K562 treated with DMSO at 1 percent for 12 hours (cell line): ENCODE measurements around the gene HLTF. TPM values are rescaled to one million over a fixed set of nuclear protein-coding genes. Genes with fewer than 3 reads are reported as not detected.

Experiments
- total RNA-seq: library from RNA; unstranded; fragments of 300-600 nt; gene quantifications from 2 replicates; pipeline ENCODE4 v1.2.3, GENCODE V29; 2022; ENCODE audit not compliant: insufficient read depth

Gene HLTF
- total RNA-seq: 13.5 and 46.4 TPM in 2 replicates

DNA sequence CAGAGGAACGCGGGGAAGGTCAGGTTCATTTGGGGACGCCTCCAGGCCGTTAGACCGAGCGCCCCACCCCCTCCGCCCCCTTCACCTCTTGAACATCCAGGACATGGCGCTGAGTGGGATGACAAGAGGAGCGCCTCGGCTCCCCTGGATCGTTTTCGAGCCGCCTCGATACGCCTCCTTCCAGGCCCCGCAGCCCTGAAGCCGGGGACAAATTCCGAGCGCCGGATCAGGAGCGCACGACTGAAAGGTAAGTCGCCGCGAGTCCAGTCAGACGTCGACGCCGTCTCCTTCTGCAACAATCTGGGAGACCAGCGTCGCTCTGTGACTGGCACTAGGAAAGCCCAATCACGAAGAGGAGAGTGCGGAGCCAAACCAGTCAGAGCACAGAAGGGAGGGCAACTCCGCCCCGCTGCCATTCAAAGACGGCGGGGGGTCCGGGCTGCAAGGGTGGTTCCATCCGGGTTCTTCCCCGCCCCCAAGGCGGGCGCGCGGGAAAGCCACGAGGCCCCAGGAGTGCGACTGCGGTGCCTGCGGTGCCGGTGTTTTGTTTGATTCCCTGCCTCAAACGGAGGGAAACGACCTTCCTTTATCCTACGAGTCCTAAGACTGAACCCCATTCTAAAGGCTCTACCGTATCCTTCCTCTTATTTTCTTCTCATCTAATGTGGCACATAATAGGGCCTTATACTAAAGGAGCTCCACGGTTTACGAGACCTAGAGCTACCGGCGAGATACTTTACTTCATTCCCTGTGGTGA is at the start of gene HLTF:
HLTF (minus strand) TSS at position 302 of the 757 bp plus-strand sequence; CDS start at position 105, 197 bp downstream.

GRCh38 chr3:149129326-149130205 is 43.2 kb upstream of the HLTF start, which contains the start of gene HPS3:
HPS3 (plus strand) TSS chr3:149129638; CDS start chr3:149129724, 86 bp downstream.

GRCh38 chr3:148991219-148992026 is 94.9 kb downstream of the HLTF start, which contains the start of gene GYG1:
GYG1 (plus strand) TSS chr3:148991540; CDS start chr3:148991641, 101 bp downstream.

Other genes starting within 250 kb of the HLTF start
- gene CPA3, start 221.2 kb downstream of the HLTF start, total RNA-seq: not detected in 2 replicates
- 13.4 and 17.6 TPM in 2 replicates for gene GYG1, start 95.0 kb downstream of the HLTF start, total RNA-seq
- 6.5 and 15.4 TPM in 2 replicates for gene HPS3, start 43.1 kb upstream of the HLTF start, total RNA-seq
- not detected in 2 replicates for gene CP, start 135.3 kb upstream of the HLTF start, total RNA-seq
- gene TM4SF18, start 247.1 kb upstream of the HLTF start, total RNA-seq: not detected in 2 replicates